ENCODE data around the gene ATR. TPM values are rescaled to one million over a fixed set of nuclear protein-coding genes. Genes with fewer than 3 reads are reported as not detected.

The ATR gene
- total and polyA plus RNA-seq, 2 of the 4 experiments (the other 2 are of a cell fraction) = 9.5 to 28.0 TPM

DNA sequence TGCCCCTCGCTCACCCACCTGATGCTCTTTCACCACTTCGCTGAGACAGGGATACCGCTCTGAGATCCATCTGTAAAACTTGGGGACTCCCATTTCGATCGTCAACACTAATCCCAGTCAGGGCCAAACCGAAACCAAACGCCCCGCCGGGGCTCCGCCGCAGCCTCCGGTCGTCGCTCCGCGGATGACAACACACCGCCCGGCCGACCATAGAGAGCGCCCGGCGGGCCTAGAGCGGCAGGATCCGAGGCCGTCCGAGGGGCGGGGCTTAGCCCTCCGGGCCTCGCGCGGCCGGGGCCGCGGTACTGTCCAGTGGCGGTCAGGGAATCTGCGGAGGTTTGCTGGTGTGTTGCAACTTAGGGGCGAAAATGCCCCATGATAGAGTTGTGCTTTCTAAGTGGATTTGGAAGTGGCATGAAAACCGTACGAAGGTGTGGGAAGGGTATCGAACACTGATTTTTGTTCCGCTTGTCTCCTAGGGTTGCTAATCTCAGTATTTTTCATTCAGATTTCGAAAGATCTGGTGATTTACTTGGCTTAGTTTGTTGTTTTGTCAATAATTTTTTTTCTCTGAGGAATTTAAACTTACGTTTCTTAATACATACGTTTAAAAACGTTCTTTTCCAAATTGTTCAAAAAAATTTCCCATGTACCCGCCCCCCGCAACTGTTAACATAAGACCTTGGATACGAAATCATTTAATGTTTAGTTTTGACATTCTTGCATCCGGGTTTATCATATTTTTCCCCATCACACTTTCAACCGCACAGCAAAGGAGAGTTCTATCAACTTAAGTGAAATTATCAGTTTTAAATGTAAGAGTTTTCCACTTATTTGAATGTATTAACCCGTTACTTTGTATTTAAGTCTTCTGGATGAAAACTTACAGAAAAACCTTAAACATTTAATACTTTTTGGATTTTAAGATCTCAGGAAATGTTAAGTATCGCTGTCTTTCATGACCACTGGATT lies 130.4 kb downstream of the ATR start, which contains the start of gene XRN1 (continued):
- TF ChIP-seq RAD21 (IDR thresholded peaks at IDR 0.05; ENCODE audit: low read length) (no peak), RCOR1 (IDR thresholded peaks at IDR 0.05; ENCODE audit: insufficient replicate concordance, low read length) (no peak), MXI1 (IDR thresholded peaks at IDR 0.05; ENCODE audit: borderline replicate concordance, low read depth, low read length) (0 out of 2 replicates have a peak, but pooled peaks have one; percentile 25)

DNA sequence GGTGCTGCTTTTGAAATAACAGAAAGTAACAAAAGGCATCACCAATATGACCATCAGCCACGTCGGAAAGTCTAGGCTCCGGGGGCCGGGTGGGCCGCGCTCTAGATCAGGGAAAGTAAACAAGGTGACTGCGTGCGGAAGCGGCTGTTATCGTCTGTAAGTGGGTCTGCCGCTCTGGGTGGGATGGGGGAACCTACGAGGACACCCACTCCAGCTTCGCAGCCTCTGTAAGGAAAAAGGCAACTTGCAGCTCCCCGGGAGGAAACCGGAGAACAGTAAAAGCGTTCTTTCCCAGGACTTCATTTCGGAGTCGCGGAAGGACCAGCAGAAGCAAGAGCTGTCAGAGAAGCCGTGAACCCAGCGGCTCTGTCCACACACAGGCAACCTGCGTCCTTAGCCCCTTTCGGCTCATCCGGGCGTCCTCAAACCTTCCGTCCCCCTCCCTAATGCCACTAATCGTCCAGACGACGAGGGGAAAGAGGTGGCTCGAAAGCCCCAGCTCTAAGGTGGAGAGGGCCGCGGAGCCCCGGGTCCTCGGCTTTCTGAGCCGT lies 131.2 kb downstream of the ATR start:
- ChIA-PET POLR2A (ENCODE audit: unreplicated experiment) (no interaction called here), CTCF (no interaction called here)
- Histone ChIP-seq H4K20me1 (ENCODE audit: insufficient read depth, low read length) (peaks cover 12% of the 10 kb centered on the region), H4K91ac (ENCODE audit: insufficient read depth, low read depth, low read length) (peak overlapping the region; percentile 79; the same call in 1 of the 2 replicates), H3K23ac (ENCODE audit: low read depth, low read length) (peak overlapping the region; percentile 98), H3K4ac (ENCODE audit: low read depth, low read length) (peak overlapping the region; percentile 96), H3K9me1 (ENCODE audit: insufficient read depth, low read length) (no peaks in the 10 kb centered on the region; the same call in 1 of the 2 replicates), H3K4me1 (ENCODE audit: control insufficient read depth, insufficient read depth, low read length) (peaks cover 4% of the 10 kb centered on the region; the same call in 1 of the 2 replicates), H4K8ac (ENCODE audit: low read depth in 2 of 2, low read length in 2 of 2) (peak overlapping the region; percentile 84 to 86), H3K56ac (ENCODE audit: extremely low read depth, insufficient read depth, low read length) (peak overlapping the region; percentile 95), H3K9me3 (ENCODE audit: control insufficient read depth, insufficient read depth, low read length) (no peaks in the 10 kb centered on the region), H3K36me3 (ENCODE audit: control insufficient read depth, insufficient read depth, low read length) (peaks cover 7% of the 10 kb centered on the region), H2BK120ac (ENCODE audit: low read depth, low read length) (peak overlapping the region; percentile 60), H3K14ac (replicated peaks; ENCODE audit: low read depth, low read length) (peak overlapping the region; percentile 98), H3K4me3 (ENCODE audit: insufficient read depth, low read depth, low read length) (peak overlapping the region; percentile 94), H3K27me3 (ENCODE audit: control insufficient read depth, insufficient read depth, low read length) (no peaks in the 10 kb centered on the region), H4K5ac (ENCODE audit: low read depth, low read length) (peak overlapping the region; percentile 75), H3K9ac (ENCODE audit: low read depth, low read length) (peak overlapping the region; percentile 95), H3K79me1 (ENCODE audit: low read depth in 1 of 2, low read length in 2 of 2) (peaks cover 9 to 34% of the 10 kb centered on the region in 2 experiments; a peak in 3 of 4 replicates), H2AK5ac (ENCODE audit: low read depth, low read length) (peak overlapping the region; percentile 80; the same call in 1 of the 2 replicates), H2BK15ac (ENCODE audit: low read depth, low read length) (no peak overlapping the region), H3K4me2 (ENCODE audit: low read depth, low read length) (peak overlapping the region; percentile 34), H2BK20ac (ENCODE audit: low read depth, low read length) (no peak overlapping the region), H2AFZ (replicated peaks; ENCODE audit: low read length, poor library complexity) (peak overlapping the region; percentile 97), H2BK5ac (ENCODE audit: low read depth, low read length, poor library complexity, severe bottlenecking) (peak overlapping the region; percentile 79), H2AK9ac (replicated peaks; ENCODE audit: low read depth, low read length, poor library complexity) (peak overlapping the region; percentile 92), H3K27ac (ENCODE audit: insufficient read depth, low read length) (peak overlapping the region; percentile 93), H3K18ac (ENCODE audit: low read depth, low read length) (peak overlapping the region; percentile 78)
- intact Hi-C loops (cut with micrococcal nuclease) (no loop called here), dilution Hi-C loops (cut with HindIII; ENCODE audit: low sequenced_read_pairs, unreplicated experiment) (no loop called here), in situ Hi-C loops (cut with MboI; ENCODE audit: low sequenced_read_pairs) (no loop called here)
- ATAC-seq (ENCODE audit: low read depth) (peak; percentile 52), DNase-seq (peak; percentile 46)
- no TSS peak for BruUV-seq (replicated peaks)
- WGBS, 2 experiments (ENCODE audit: extremely low coverage in 2 of 2, insufficient read length in 1 of 2) = 1% methylated on average over 14 of the region's 35 CpGs; no CpG with 5 or more reads in 1 of the 2 experiments
- TF ChIP-seq RCOR1 (IDR thresholded peaks at IDR 0.05; ENCODE audit: insufficient replicate concordance, low read length) (no peak), FOS (IDR thresholded peaks at IDR 0.05; ENCODE audit: low read depth, low read length) (no peak), RAD21 (IDR thresholded peaks at IDR 0.05; ENCODE audit: low read length) (no peak), RFX5 (IDR thresholded peaks at IDR 0.05; ENCODE audit: low read depth, low read length) (no peak), CHD1 (IDR thresholded peaks at IDR 0.05; ENCODE audit: low read depth, low read length) (no peak), BHLHE40 (IDR thresholded peaks at IDR 0.05; ENCODE audit: low read depth, low read length) (no peak), MXI1 (IDR thresholded peaks at IDR 0.05; ENCODE audit: borderline replicate concordance, low read depth, low read length) (no peak)
- TF ChIP-seq, protein P1, sequence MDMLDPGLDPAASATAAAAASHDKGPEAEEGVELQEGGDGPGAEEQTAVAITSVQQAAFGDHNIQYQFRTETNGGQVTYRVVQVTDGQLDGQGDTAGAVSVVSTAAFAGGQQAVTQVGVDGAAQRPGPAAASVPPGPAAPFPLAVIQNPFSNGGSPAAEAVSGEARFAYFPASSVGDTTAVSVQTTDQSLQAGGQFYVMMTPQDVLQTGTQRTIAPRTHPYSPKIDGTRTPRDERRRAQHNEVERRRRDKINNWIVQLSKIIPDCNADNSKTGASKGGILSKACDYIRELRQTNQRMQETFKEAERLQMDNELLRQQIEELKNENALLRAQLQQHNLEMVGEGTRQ (IDR thresholded peaks at IDR 0.05; ENCODE audit: low read depth, low read length) = no peak
- TF ChIP-seq, protein P2, sequence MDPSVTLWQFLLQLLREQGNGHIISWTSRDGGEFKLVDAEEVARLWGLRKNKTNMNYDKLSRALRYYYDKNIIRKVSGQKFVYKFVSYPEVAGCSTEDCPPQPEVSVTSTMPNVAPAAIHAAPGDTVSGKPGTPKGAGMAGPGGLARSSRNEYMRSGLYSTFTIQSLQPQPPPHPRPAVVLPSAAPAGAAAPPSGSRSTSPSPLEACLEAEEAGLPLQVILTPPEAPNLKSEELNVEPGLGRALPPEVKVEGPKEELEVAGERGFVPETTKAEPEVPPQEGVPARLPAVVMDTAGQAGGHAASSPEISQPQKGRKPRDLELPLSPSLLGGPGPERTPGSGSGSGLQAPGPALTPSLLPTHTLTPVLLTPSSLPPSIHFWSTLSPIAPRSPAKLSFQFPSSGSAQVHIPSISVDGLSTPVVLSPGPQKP (IDR thresholded peaks at IDR 0.05; ENCODE audit: borderline replicate concordance, low read depth, low read length) = no peak
